GM21723 (cell line): ENCODE measurements around the gene MDFIC2.

Source experiments
- ATAC-seq: cut with Tn5 transposase; IDR thresholded peaks from one replicate; pipeline ENCODE4 v1.9.1; 2021; ENCODE audit warnings: mild to moderate bottlenecking, moderate library complexity; ENCODE audit not compliant: unreplicated experiment

MDFIC2 gene

GRCh38 chr3:70185661-70186060 lies 126.8 kb downstream of the MDFIC2 start:
- ATAC-seq, result no peak

- ATAC-seq, result no peak
Observed at GRCh38 chr3:70183781-70184504, 128.5 kb downstream of the MDFIC2 start.

- no peak for ATAC-seq
Observed at GRCh38 chr3:70182166-70182565, 130.3 kb downstream of the MDFIC2 start.

GRCh38 chr3:70180664-70181063 lies 131.8 kb downstream of the MDFIC2 start:
- peak; percentile 79 for ATAC-seq

GRCh38 chr3:70179111-70179510 lies 133.3 kb downstream of the MDFIC2 start:
- ATAC-seq, result peak; percentile 66

GRCh38 chr3:70177881-70178645 lies 134.4 kb downstream of the MDFIC2 start:
- ATAC-seq, result no peak

- no peak for ATAC-seq
Observed at GRCh38 chr3:70176224-70176623, 136.2 kb downstream of the MDFIC2 start.

- no peak for ATAC-seq
Observed at GRCh38 chr3:70156808-70157207, 155.6 kb downstream of the MDFIC2 start.

GRCh38 chr3:70150599-70150998 lies 161.8 kb downstream of the MDFIC2 start:
- no peak for ATAC-seq

GRCh38 chr3:70149714-70150400 lies 162.6 kb downstream of the MDFIC2 start:
- no peak for ATAC-seq
